Adrenal gland (tissue), 5 donors: ENCODE measurements around the gene SLC25A22.

Source experiments
- CTCF ChIP-seq, 6 experiments: fragments of 450-650 bp in 4 of 6; fragments of 200-600 bp in 2 of 6; sonication (generic) in 1 of 6; IDR thresholded peaks; 1 replicate in 5 of 6; 2 replicates in 1 of 6; pipeline versions ENCODE4 v1.5.1 to v1.8.0; 2016 to 2021; ENCODE audit warnings: antibody characterized with exemption in 6 of 6, mild to moderate bottlenecking in 2 of 6, moderate library complexity in 1 of 6
- POLR2A ChIP-seq, 2 donors: fragments of 450-650 bp; IDR thresholded peaks; one replicate each; pipeline ENCODE4 v1.6.1; 2017; ENCODE audit warnings: antibody characterized with exemption in 2 of 2, mild to moderate bottlenecking in 2 of 2, moderate library complexity in 1 of 2
- donor health status: DM: no; HTN: no; CAD: no.

DNA sequence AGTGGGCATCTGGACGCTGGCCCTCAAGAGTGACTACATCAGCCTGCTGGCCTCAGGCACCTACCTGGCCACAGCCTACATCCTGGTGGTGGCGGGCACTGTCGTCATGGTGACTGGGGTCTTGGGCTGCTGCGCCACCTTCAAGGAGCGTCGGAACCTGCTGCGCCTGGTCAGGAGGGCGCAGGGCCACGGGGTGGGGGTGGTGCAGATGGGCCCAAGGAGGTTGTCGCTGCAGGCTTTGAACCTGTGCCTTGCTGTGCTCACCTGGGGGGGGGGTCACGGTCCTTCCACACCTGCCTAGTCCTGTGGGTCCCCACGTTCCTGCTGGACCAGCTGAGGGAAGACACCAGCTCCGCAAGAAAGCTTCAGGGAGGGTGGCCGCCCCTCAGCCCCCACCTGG lies 38.2 kb upstream of the SLC25A22 start:
- TF ChIP-seq CTCF (IDR thresholded peaks at IDR 0.05) = no peak
- no peak for TF ChIP-seq POLR2A (IDR thresholded peaks at IDR 0.05)
